GM12872 (cell line): ENCODE data around the gene COL5A1.
A peak's percentile ranks its signal among the peaks of the same experiment; 100 is the strongest.

ENCODE experiments used
- TF ChIP-seq, protein P1 (sequence below): IDR thresholded peaks from 3 replicates; pipeline ENCODE4 v1.5.1; 2011; ENCODE audit warnings: low read depth, mild to moderate bottlenecking, low read length, moderate library complexity; ENCODE audit not compliant: insufficient read depth

Gene COL5A1

DNA sequence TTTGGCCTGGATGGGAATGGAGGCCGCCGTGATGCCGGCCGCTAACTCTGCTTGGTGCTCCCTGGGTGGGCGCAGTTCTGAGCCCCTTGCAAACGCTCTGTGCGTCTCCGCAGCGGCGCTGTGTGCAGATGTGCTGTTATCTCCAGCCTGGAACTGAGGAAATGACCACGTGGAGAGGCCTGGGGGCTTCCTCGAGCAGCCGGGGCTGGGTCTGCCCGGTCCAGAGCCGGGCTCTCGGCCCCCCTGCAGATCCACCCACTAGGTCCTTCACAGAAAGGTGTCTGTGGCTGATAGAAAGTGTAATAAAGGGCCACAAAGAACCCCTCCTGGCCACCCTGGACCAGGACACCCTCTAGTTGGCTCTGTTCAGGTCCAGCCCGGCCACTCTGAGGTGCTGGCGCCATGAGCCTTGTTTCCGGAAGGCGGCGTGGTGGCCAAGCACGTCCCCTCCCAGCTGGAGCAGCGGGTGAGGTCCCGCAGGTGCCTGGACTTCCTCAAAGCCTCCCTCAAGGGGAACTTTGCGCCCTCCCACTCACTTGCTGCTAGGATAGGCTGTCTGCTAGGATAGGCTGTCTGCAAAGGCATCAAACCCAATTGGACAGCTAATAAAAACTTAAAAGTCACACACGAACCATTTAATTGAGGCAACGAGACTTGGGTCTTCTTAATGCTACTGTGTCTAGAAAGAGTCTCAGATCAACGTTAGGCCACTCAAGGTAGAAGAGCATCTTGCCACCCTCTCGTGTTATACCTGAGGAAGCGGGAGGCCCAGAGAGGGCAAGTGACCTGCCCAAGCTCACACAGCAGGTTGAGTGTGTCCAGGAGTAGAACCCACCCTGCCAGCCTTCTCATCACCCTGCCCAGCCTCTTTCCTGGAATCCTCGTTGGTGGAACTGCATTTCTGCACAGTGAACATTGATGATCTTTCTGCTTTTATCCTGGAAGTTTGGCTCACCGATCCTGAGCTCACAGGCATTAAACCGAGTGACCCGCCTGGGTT, 129.7 kb downstream of the COL5A1 start:
- TF ChIP-seq, protein P1, sequence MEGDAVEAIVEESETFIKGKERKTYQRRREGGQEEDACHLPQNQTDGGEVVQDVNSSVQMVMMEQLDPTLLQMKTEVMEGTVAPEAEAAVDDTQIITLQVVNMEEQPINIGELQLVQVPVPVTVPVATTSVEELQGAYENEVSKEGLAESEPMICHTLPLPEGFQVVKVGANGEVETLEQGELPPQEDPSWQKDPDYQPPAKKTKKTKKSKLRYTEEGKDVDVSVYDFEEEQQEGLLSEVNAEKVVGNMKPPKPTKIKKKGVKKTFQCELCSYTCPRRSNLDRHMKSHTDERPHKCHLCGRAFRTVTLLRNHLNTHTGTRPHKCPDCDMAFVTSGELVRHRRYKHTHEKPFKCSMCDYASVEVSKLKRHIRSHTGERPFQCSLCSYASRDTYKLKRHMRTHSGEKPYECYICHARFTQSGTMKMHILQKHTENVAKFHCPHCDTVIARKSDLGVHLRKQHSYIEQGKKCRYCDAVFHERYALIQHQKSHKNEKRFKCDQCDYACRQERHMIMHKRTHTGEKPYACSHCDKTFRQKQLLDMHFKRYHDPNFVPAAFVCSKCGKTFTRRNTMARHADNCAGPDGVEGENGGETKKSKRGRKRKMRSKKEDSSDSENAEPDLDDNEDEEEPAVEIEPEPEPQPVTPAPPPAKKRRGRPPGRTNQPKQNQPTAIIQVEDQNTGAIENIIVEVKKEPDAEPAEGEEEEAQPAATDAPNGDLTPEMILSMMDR: peak; percentile 19; the same call in 1 of the 3 replicates

DNA sequence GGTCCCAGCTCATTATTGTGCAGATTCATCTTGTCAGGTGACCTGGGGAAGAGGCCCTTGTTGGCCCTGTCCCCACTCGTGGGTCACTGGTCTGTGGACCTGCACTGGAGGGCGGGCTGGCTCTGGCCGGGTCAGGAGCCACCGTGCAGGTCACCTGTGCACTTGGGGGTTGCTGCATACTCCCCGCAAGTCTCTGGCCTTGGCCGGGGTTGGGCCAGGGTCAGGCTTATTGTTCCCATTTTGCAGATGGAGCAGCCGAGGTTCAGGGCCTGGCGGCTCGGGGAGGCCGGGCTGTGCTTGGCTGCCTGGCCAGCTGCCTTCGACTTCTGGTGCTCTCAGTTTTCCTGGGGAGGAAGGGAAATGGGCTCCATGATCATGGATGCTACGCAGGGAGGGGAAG, 130.7 kb downstream of the COL5A1 start:
- TF ChIP-seq, protein P1: no peak

DNA sequence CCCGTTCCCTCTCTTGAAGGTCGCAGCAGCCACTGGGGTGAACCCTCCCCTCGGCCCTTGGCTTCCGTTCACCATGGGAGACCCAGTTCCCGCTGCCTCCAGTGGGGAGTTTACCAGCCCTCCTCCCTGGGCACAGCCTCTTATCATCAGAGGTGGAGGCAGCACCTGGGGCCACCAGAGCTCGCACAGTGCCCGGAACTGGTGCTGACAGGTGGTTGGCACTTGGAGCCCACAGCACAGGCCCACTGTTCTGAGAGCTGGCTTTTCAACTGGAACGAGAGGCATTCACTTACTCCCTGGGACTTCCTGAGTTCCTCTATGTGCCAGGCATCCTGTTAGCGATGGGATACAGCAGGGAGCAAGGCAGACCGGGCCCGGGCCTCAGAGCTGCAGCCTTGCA, 132.2 kb downstream of the COL5A1 start:
- TF ChIP-seq, protein P1: no peak

DNA sequence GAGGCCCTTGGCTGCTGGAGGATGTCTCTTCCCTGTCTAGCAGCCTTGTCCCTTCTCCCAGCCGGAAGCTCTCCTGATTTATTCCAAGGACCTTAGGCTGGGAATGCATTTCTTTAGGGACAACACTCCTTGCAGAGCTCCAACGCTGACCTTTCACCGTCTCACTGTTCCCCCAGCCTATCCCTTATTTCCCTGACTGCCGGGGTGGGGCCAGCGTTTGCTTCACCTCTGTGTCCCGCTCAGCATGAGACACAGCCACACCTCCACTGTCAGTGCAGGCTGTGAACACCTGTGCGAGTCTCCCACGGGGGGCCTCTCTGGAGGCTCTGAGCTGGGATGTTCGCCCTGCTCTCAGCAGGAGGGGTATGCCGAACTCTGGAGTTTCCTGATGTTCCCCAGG, 132.8 kb downstream of the COL5A1 start:
- TF ChIP-seq, protein P1: no peak

DNA sequence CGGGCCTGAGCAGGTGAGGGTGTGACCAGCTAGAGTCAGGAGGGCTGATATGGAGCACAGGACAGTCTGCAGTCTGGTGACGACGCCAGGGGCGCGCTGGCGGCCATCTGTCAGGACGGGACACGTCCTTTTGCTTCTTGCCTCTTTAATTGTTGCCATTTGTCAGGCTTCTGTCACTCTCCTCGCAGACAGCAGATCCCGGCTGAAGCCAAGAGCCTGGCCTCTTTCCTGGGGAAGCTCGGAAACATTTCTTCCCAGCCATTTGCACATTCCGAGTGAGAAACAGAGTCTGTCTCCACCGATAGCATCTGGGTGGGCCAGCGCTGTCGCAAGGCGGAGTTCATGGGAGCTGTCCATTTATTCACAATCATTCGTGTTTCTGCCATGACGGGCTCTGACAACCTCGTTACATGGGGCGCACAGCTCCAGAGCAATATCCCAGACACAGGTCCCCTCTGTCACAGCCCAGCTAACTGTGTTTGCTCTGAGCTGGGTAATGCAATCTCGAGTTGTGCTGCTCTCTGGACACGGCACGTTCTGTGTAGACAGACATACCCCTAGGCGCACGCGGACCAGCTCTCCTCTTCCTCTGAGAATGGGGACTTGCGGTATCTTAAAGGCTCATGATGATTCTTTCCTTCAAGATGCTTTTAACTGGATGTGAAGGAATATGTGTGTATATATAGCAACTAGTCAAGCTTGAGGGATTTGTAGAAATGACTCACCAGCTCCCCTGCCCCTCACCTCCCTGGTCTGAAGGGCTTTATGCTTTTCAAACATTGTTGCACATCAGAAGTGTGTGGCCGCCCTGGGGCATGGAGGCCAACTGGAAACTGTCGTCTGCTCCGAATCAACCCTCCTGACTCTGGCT, 133.7 kb downstream of the COL5A1 start:
- TF ChIP-seq, protein P1: no peak

DNA sequence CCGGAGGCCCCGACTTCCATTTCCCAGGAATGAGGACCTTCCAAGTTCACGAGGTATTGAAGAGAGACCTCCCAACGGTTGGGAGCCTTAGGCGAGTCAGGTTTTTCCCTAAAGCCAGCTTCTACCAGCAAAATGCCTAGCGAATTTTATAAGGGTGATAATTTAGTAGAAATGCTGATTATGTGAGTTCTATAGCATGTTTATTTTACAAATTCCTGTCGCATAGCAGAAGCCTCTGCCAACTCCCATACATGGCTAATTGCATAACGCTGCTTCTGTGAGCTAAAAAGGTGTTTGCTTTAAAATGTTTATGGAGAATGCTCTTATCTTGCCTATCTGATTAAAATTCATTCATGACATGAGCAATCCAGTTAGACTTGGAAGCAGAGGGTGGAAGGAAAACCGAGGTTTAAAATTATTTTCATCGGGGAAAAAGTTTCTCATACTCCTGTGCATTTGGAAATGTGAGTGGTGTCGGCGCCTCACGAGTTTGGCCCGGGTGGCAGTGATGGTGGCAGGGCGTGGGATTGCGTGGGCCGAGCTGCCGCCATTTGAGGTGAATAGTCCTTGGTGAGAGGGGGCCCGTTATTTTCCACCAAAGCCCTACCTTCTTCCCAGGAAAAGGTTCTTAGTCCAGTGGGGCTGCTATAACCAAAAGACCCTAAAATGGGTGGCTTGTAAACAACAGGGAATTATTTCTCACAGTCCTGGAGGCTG, 134.6 kb downstream of the COL5A1 start:
- TF ChIP-seq, protein P1: no peak
